ENCODE measurements around the gene MMADHC. TPM values are rescaled to one million over a fixed set of nuclear protein-coding genes. Genes with fewer than 3 reads are reported as not detected.
"Not testable (repeated sequence)": the region's sequence is repeated elsewhere in the genome, so short reads cannot be mapped to it uniquely, and the experiment has no call there.

Gene MMADHC
- total RNA-seq, 1 donor from 2014 or later, result 74.3 TPM

GRCh38 chr2:149572102-149572953, 15.2 kb downstream of the MMADHC start:
- no peak overlapping the region for H3K27ac Mint-ChIP-seq (ENCODE audit: unreplicated experiment)
- no peaks in the 10 kb centered on the region for H3K27me3 Mint-ChIP-seq (ENCODE audit: unreplicated experiment)
- TF ChIP-seq CTCF (IDR thresholded peaks at IDR 0.05; ENCODE audit: partially characterized antibody, unreplicated experiment), result no peak
- no peaks in the 10 kb centered on the region for H3K4me1 Mint-ChIP-seq (ENCODE audit: low read depth, unreplicated experiment)
- H3K4me3 Mint-ChIP-seq (ENCODE audit: unreplicated experiment), result no peak overlapping the region
- no peaks in the 10 kb centered on the region for H3K9me3 Mint-ChIP-seq (ENCODE audit: unreplicated experiment)
- no peaks in the 10 kb centered on the region for H3K36me3 Mint-ChIP-seq (ENCODE audit: unreplicated experiment)
- no peak for DNase-seq

- Mint-ChIP-seq H3K4me3 (ENCODE audit: unreplicated experiment) (no peak overlapping the region), H3K27ac (ENCODE audit: unreplicated experiment) (no peak overlapping the region), H3K9me3 (ENCODE audit: unreplicated experiment) (no peaks in the 10 kb centered on the region), H3K4me1 (ENCODE audit: low read depth, unreplicated experiment) (no peaks in the 10 kb centered on the region), H3K27me3 (ENCODE audit: unreplicated experiment) (no peaks in the 10 kb centered on the region), H3K36me3 (ENCODE audit: unreplicated experiment) (no peaks in the 10 kb centered on the region)
- no peak for TF ChIP-seq CTCF (IDR thresholded peaks at IDR 0.05; ENCODE audit: partially characterized antibody, unreplicated experiment)
- no peak for DNase-seq
These were observed 19.4 kb downstream of the MMADHC start for GRCh38 chr2:149568138-149568537.

- H3K4me3 Mint-ChIP-seq (ENCODE audit: unreplicated experiment), result no peak overlapping the region
- H3K36me3 Mint-ChIP-seq (ENCODE audit: unreplicated experiment), result no peaks in the 10 kb centered on the region
- H3K27ac Mint-ChIP-seq (ENCODE audit: unreplicated experiment), result no peak overlapping the region
- H3K27me3 Mint-ChIP-seq (ENCODE audit: unreplicated experiment), result no peaks in the 10 kb centered on the region
- no peaks in the 10 kb centered on the region for H3K4me1 Mint-ChIP-seq (ENCODE audit: low read depth, unreplicated experiment)
- TF ChIP-seq CTCF (IDR thresholded peaks at IDR 0.05; ENCODE audit: partially characterized antibody, unreplicated experiment), result no peak
- no peaks in the 10 kb centered on the region for H3K9me3 Mint-ChIP-seq (ENCODE audit: unreplicated experiment)
- DNase-seq, result no peak
These were observed 20.9 kb downstream of the MMADHC start for GRCh38 chr2:149566652-149567051.

- not testable (repeated sequence) for H3K4me3 Mint-ChIP-seq (ENCODE audit: unreplicated experiment); DNase-seq; H3K4me1 Mint-ChIP-seq (ENCODE audit: low read depth, unreplicated experiment); H3K27ac Mint-ChIP-seq (ENCODE audit: unreplicated experiment); H3K9me3 Mint-ChIP-seq (ENCODE audit: unreplicated experiment); H3K27me3 Mint-ChIP-seq (ENCODE audit: unreplicated experiment); H3K36me3 Mint-ChIP-seq (ENCODE audit: unreplicated experiment)
These were observed 21.9 kb downstream of the MMADHC start for GRCh38 chr2:149565625-149566024.

- Mint-ChIP-seq H3K36me3 (ENCODE audit: unreplicated experiment) (no peaks in the 10 kb centered on the region), H3K4me3 (ENCODE audit: unreplicated experiment) (no peak overlapping the region), H3K9me3 (ENCODE audit: unreplicated experiment) (no peaks in the 10 kb centered on the region), H3K27ac (ENCODE audit: unreplicated experiment) (no peak overlapping the region), H3K27me3 (ENCODE audit: unreplicated experiment) (no peaks in the 10 kb centered on the region), H3K4me1 (ENCODE audit: low read depth, unreplicated experiment) (no peaks in the 10 kb centered on the region)
- no peak for DNase-seq
- TF ChIP-seq CTCF (IDR thresholded peaks at IDR 0.05; ENCODE audit: partially characterized antibody, unreplicated experiment), result no peak
These were observed 22.6 kb downstream of the MMADHC start for GRCh38 chr2:149564983-149565382.

Measured in glutamatergic neuron (in vitro differentiated cells).